ENCODE data around the gene OR52E1.

DNA sequence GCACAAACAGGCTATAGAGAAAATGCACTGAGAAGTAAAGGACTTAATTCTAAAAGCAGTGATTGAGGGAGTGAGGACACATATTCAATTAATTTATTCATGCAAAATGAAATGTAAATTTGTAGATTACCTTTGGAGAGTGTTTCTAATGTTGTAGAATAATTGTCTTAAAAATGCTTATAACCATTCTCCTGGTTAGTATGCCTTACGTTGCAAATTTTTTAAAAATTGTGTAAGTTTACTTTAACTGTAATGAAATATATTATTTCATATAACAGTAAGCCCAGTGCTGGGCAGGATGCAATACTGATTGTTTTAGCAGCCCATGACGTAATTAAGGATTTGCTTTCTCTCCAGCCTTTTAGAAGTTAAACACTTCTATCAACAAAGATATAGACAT lies 26.6 kb downstream of the OR52E1 start:
- TF ChIP-seq, protein P1, sequence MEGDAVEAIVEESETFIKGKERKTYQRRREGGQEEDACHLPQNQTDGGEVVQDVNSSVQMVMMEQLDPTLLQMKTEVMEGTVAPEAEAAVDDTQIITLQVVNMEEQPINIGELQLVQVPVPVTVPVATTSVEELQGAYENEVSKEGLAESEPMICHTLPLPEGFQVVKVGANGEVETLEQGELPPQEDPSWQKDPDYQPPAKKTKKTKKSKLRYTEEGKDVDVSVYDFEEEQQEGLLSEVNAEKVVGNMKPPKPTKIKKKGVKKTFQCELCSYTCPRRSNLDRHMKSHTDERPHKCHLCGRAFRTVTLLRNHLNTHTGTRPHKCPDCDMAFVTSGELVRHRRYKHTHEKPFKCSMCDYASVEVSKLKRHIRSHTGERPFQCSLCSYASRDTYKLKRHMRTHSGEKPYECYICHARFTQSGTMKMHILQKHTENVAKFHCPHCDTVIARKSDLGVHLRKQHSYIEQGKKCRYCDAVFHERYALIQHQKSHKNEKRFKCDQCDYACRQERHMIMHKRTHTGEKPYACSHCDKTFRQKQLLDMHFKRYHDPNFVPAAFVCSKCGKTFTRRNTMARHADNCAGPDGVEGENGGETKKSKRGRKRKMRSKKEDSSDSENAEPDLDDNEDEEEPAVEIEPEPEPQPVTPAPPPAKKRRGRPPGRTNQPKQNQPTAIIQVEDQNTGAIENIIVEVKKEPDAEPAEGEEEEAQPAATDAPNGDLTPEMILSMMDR (IDR thresholded peaks at IDR 0.05), result no peak
- TF ChIP-seq POLR2A (IDR thresholded peaks at IDR 0.05), result no peak
